GM20000 (cell line): ENCODE data around the gene TLCD3A.
"Not testable (repeated sequence)": the region's sequence is repeated elsewhere in the genome, so short reads cannot be mapped to it uniquely, and the experiment has no call there.

ENCODE experiments used
- DNase-seq: peaks from one replicate; pipeline ENCODE4 v3.0.0; 2012; ENCODE audit warnings: low spot score
- CTCF ChIP-seq: IDR thresholded peaks from 2 replicates; pipeline ENCODE4 v1.5.1; 2012; ENCODE audit warnings: mild to moderate bottlenecking, control low read depth; ENCODE audit errors: extremely low read depth, missing control alignments

The TLCD3A gene

GRCh38 chr17:773016-773415, 40.6 kb downstream of the TLCD3A start:
- DNase-seq, result no peak
- TF ChIP-seq CTCF, result no peak

- no peak for TF ChIP-seq CTCF
- DNase-seq, result no peak
These were observed 41.3 kb downstream of the TLCD3A start for GRCh38 chr17:773467-774312.

- no peak for DNase-seq
- TF ChIP-seq CTCF, result no peak
These were observed 41.9 kb downstream of the TLCD3A start for GRCh38 chr17:774313-774584.

GRCh38 chr17:778096-778495, 45.7 kb downstream of the TLCD3A start:
- TF ChIP-seq CTCF, result no peak
- no peak for DNase-seq

- no peak for TF ChIP-seq CTCF
- DNase-seq, result peak; percentile 97
These were observed 49.7 kb downstream of the TLCD3A start, which contains the start of the genes GLOD4 and MRM3 for GRCh38 chr17:781805-782731. Gene GLOD4 (minus strand): TSS chr17:782280. CDS start chr17:782255, 25 bp downstream. Gene MRM3 (plus strand): TSS chr17:782353. CDS start chr17:782379, 26 bp downstream.

GRCh38 chr17:784143-784542, 51.7 kb downstream of the TLCD3A start:
- TF ChIP-seq CTCF, result no peak
- no peak for DNase-seq

- DNase-seq, result not testable (repeated sequence)
These were observed 53.5 kb downstream of the TLCD3A start for GRCh38 chr17:785901-786300.
